Germinal center (tissue), 1 donor: ENCODE measurements around the gene PRAMEF26.
"Not testable (repeated sequence)": the region's sequence is repeated elsewhere in the genome, so short reads cannot be mapped to it uniquely, and the experiment has no call there.

Experiments used
- DNase-seq: peaks from one replicate; pipeline ENCODE4 v3.0.0; 2012; ENCODE audit warnings: mixed read lengths, low spot score

Gene PRAMEF26

DNA sequence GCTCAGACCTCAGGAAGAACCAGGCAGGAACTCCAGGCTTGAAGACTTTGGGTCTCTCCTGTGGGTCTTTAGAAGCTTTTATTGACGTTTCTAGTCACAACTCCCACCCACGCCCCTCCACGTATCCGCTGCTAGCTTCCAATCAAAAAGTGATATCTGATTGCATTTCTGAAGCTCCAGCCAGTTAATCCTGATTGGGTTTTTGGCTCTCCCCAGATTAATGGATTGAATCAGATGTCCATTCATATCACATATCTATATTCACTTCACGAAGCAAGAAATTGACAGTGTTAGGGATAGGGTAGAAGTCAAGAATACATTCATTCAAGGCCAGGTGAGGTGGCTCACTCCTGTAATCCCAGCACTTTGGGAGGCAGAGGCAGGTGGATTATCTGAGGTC is at the start of gene PRAMEF26:
Gene PRAMEF26, minus strand, starts transcription at position 101 of the 400 bp plus-strand sequence. CDS start 2,914 bp downstream, outside the sequence.
- DNase-seq = not testable (repeated sequence)

DNA sequence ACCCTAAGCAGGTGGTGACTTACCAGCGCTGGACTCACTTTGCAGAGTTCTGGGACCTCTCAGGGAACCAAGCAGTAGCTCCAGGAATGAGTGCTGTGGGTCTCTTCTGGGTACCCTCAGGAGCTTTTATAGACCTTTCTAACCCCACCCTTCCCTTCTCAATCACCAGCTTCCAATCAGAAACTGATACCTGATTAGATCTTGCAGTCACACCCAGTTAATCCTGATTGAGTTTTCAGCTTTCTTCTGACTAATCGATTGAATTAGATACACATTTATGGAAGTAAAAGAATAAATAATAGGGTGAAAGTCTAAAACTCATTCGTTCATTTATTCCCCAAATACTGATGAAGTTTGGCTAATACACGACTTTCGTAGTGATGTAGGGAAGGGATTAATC is 45.5 kb upstream of the PRAMEF26 start, which contains the start of gene PRAMEF13:
Gene PRAMEF13, minus strand, starts transcription at position 101 of the 400 bp plus-strand sequence. CDS start 1,820 bp downstream, outside the sequence.
- DNase-seq = not testable (repeated sequence)

DNA sequence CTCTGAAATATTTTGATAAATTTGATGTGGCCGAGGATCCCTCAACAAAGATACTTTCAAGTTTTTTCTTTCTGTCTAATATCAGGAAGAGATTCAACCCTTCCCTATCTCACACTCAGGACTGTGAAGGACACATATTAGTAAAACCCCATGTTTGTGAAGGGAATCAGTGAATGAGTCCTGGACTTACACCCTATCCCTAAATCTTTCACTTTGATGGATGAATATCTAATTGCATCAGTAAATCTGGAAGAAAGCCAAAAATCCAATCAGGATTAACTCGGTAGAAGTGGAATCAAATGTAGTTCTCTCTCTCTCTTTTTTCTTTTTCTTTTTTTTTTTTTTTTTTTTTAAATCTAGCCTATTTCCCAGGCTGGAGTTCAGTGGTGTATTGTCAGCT is 15.7 kb upstream of the PRAMEF26 start, which contains the start of gene PRAMEF9:
Gene PRAMEF9, plus strand, starts transcription at position 301 of the 400 bp plus-strand sequence. CDS start 3,433 bp downstream, outside the sequence.
- not testable (repeated sequence) for DNase-seq

- DNase-seq = not testable (repeated sequence)
Measured at GRCh38 chr1:13165531-13165930, 9.7 kb upstream of the PRAMEF26 start, which contains the start of gene HNRNPCL4. Gene HNRNPCL4 (minus strand): TSS chr1:13165631. CDS start chr1:13165467, 164 bp downstream.

- not testable (repeated sequence) for DNase-seq
Measured at GRCh38 chr1:13116754-13117153, 39.1 kb downstream of the PRAMEF26 start, which contains the start of gene HNRNPCL2. Gene HNRNPCL2 (minus strand): TSS chr1:13116854. CDS start chr1:13116400, 454 bp downstream.
